Thyroid gland (tissue), 4 donors: Measurements from ENCODE around the gene LHX5. TPM values are rescaled to one million over a fixed set of nuclear protein-coding genes. Genes with fewer than 3 reads are reported as not detected.

Source experiments
- DNase-seq, 2 donors: peaks; one replicate each; pipeline ENCODE4 v3.0.0-alpha.2; 2019
- H3K27ac ChIP-seq, 3 donors: fragments of 200-600 bp; sonication (generic); 1 replicate in 2 of 3; 2 replicates in 1 of 3; pipeline ENCODE4 v1.5.1; 2016 to 2019; ENCODE audit warnings: mild to moderate bottlenecking in 1 of 3, moderate library complexity in 1 of 3
- H3K27me3 ChIP-seq: fragments of 200-600 bp; sonication (generic); one replicate; pipeline ENCODE4 v1.5.1; 2019
- H3K36me3 ChIP-seq, 2 donors: fragments of 200-600 bp; sonication (generic); one replicate each; pipeline ENCODE4 v1.5.1; 2016 to 2019
- H3K4me1 ChIP-seq, 2 donors: fragments of 200-600 bp; sonication (generic); one replicate each; pipeline ENCODE4 v1.5.1; 2017 to 2019
- H3K4me3 ChIP-seq, 3 donors: fragments of 200-600 bp; sonication (generic); replicated peaks in 1 of 3; 1 replicate in 2 of 3; 2 replicates in 1 of 3; pipeline ENCODE4 v1.5.1; 2016; ENCODE audit warnings: mild to moderate bottlenecking in 1 of 3
- H3K9me3 ChIP-seq: fragments of 200-600 bp; sonication (generic); one replicate; pipeline ENCODE4 v1.5.1; 2017
- POLR2A ChIP-seq, 2 donors: fragments of 450-650 bp; IDR thresholded peaks; one replicate each; pipeline ENCODE4 v1.6.1; 2017; ENCODE audit warnings: antibody characterized with exemption in 2 of 2, mild to moderate bottlenecking in 2 of 2, moderate library complexity in 1 of 2
- WGBS, 2 donors: methylation state at CpG; one replicate each; pipeline ENCODE4 v1.1.5; 2017; 5-methylcytosine and 5-hydroxymethylcytosine counted together
- intact Hi-C: fragments of 100-400 bp; cut with DNase I; formaldehyde crosslinking; loops from one replicate; pipeline ENCODE4 v1.15.1; 2023
- total RNA-seq, 4 donors: library from RNA; depleted of rRNA; stranded (reverse); fragments of >200 nt; gene quantifications; one replicate each; pipeline ENCODE4 v1.2.3, GENCODE V29; 2016
- TF ChIP-seq, protein P1 (sequence below), 6 experiments: fragments of 200-600 bp in 3 of 6; fragments of 450-650 bp in 3 of 6; sonication (generic) in 3 of 6; IDR thresholded peaks; one replicate each; pipeline ENCODE4 v1.5.1; 2016 to 2019; ENCODE audit warnings: antibody characterized with exemption in 6 of 6, mild to moderate bottlenecking in 2 of 6, inconsistent platforms in 1 of 6, moderate library complexity in 1 of 6

LHX5 gene
- total RNA-seq, 4 donors from 2014 or later: 0.13 TPM; not detected in 3

DNA sequence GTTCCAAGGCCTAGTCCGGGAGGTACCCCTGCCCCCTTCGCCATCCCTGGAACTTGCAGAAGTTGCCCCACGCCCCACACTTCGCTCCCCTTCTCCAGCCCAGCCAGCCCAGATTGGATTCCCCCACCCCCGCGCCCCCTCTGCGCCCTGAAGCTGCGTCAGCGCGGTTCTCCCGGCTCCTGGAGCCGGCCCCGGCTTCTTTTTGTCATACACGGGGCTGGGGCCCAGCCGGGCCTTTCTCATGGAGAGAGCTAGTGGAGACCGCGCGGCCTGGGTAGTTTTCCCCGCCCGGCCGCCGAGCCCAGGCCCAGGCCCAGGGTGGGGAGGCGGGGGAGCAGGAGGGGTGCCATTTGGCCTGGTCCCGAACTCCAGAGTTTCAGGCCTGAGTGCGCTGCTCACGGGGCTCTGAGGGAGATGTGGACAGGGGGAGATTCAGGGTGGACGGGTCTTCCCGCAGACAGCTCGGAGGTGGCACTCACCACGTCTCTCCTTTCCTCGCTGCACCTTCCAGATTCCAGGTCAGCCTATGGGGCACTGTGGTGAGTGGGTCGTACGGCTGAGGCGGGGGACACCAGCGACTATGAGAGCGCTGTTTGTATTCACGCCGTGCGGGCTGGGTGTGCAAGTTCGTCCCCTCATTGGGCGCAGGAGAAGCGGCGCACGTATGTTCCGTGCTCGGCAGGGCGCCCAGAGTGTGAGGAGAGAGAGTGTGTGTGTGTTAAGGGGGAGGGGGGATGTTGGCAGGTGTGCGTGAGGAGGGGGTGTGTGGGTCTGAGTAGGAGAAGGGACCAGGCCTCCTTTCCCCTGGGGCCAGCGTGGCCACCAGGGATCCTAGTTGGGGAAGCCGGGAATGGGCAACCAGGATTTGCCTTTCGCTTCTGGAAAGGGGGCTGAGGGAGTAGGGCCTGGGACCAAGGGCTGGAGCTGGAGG lies 785 bp upstream of the LHX5 start:
- H3K9me3 ChIP-seq: no peaks in the 10 kb centered on the region
- no peak for DNase-seq

DNA sequence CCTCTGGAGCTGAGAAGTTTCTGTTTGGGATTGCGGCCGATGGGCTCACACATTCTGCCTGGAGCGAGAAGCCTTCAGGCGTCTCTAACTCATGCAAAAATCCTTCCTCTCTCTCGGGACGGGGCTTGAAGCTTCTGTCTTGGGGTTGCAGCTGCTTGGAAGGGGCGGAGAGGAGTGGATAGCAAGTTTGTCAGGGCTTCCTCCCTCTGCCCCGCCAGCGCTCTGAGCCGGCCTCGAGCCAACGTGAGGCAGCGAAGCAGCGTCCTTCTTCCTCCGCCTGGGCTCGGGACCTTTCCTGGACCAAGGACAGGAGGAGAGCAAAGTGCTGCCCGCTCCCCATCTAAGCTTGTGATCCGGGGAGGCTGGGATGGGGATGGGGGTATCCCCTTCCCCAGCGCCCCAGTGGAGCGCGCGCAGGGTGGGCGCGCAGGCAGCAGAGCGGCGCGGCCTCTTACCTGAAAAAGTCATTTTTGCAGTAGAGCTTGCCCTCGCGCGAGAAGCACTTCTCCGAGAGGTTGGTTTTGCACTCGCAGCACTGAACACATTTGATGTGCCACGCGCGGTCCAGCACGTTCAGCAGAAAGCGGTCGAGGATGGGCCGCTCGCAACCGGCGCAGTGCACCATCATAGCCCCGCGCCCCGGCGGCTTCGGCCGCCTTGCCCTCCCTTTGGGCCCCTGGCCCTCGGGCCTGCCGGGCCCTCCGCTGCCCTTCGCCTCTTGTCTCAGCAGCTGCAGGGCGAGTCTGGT lies 626 bp downstream of the LHX5 start:
- DNase-seq: no peak
- TF ChIP-seq, protein P1, sequence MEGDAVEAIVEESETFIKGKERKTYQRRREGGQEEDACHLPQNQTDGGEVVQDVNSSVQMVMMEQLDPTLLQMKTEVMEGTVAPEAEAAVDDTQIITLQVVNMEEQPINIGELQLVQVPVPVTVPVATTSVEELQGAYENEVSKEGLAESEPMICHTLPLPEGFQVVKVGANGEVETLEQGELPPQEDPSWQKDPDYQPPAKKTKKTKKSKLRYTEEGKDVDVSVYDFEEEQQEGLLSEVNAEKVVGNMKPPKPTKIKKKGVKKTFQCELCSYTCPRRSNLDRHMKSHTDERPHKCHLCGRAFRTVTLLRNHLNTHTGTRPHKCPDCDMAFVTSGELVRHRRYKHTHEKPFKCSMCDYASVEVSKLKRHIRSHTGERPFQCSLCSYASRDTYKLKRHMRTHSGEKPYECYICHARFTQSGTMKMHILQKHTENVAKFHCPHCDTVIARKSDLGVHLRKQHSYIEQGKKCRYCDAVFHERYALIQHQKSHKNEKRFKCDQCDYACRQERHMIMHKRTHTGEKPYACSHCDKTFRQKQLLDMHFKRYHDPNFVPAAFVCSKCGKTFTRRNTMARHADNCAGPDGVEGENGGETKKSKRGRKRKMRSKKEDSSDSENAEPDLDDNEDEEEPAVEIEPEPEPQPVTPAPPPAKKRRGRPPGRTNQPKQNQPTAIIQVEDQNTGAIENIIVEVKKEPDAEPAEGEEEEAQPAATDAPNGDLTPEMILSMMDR (IDR thresholded peaks at IDR 0.05): no peak
- TF ChIP-seq POLR2A (IDR thresholded peaks at IDR 0.05): no peak
- Histone ChIP-seq H3K9me3 (no peaks in the 10 kb centered on the region), H3K4me1 (peaks cover 12 to 18% of the 10 kb centered on the region in 2 donors), H3K27ac (no peak overlapping the region), H3K4me3 (no peak overlapping the region), H3K36me3 (no peaks in the 10 kb centered on the region), H3K27me3 (peaks cover 32% of the 10 kb centered on the region)
- WGBS, 2 donors: 2% methylated on average over 13 to 36 of the region's 53 CpGs
- intact Hi-C loops: no loop called here

More for the DNA sequence above, 785 bp upstream of the LHX5 start:
- Histone ChIP-seq H3K4me3 (no peak overlapping the region), H3K27me3 (peaks cover 27% of the 10 kb centered on the region), H3K27ac (no peak overlapping the region), H3K36me3 (no peaks in the 10 kb centered on the region), H3K4me1 (peaks cover 7 to 10% of the 10 kb centered on the region in 2 donors)
- TF ChIP-seq POLR2A (IDR thresholded peaks at IDR 0.05): no peak
- TF ChIP-seq, protein P1 (IDR thresholded peaks at IDR 0.05): no peak
- intact Hi-C loops: no loop called here
- 4 to 5% methylated on average over 23 to 34 of the region's 51 CpGs for WGBS, 2 donors

DNA sequence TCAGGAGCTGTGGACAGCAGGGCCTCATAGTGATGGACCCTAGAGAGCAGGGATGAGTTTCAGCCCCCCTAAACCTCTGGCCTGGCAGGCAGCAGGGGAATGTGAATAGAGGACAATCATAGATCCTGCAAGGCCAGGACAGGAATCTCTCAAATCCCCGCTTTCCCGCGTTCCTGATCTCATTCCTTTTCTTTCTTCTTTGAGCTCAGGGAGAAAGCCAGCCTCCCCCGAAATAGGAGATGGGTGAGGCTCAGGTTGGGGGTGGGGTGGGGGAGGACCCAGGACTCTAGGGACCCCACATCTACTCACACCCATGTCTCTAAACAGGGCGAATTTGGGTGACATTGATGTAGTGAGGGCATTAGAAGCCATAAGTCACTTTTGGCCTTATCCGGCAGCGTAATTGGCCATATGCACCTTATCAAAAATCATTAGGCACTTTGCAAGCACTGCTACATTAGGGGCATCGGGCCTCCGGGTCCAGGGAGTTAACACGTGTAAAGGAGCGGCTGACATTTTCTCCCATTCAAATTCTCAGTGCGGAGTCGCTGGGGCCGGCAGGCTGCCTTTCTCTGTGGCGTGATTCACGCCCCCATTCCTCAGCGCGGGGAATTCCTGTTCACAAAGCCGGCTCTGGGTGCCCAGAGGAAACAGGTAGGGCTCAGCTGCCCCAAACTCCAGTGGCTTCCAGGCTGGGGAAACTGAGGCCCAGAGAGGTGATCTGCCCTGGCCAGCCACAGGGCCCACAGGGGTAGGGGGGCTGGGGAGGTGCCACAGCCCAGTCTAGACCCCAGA lies 1.5 kb downstream of the LHX5 start:
- no peaks in the 10 kb centered on the region for H3K36me3 ChIP-seq
- peaks cover 33% of the 10 kb centered on the region for H3K27me3 ChIP-seq
- no peak overlapping the region for H3K27ac ChIP-seq
- DNase-seq: no peak
- intact Hi-C loops: loop anchor here (10.0 kb wide), 1 partner anchor 445 kb away; no protein-coding TSS in a partner anchor
- no peak for TF ChIP-seq POLR2A (IDR thresholded peaks at IDR 0.05)
- TF ChIP-seq, protein P1 (IDR thresholded peaks at IDR 0.05): no peak
- no peak overlapping the region for H3K4me3 ChIP-seq
- no peaks in the 10 kb centered on the region for H3K9me3 ChIP-seq
- H3K4me1 ChIP-seq: peaks cover 15 to 25% of the 10 kb centered on the region in 2 donors
- WGBS, 2 donors: 3 to 8% methylated on average over 9 to 15 of the region's 19 CpGs

GRCh38 chr12:113469224-113469948 lies 2.3 kb downstream of the LHX5 start:
- 0 to 6% methylated on average over 4 to 15 of the region's 17 CpGs for WGBS, 2 donors
- TF ChIP-seq, protein P1 (IDR thresholded peaks at IDR 0.05): no peak
- TF ChIP-seq POLR2A (IDR thresholded peaks at IDR 0.05): no peak
- Histone ChIP-seq H3K4me1 (peaks cover 21 to 32% of the 10 kb centered on the region in 2 donors), H3K9me3 (no peaks in the 10 kb centered on the region), H3K27me3 (peaks cover 41% of the 10 kb centered on the region), H3K27ac (no peak overlapping the region), H3K4me3 (no peak overlapping the region), H3K36me3 (no peaks in the 10 kb centered on the region)
- DNase-seq: no peak
- intact Hi-C loops: loop anchor here (10.0 kb wide), 1 partner anchor 445 kb away; no protein-coding TSS in a partner anchor
